AG10803 (cell line): ENCODE results near the gene SLC22A7.
A peak's percentile ranks its signal among the peaks of the same experiment; 100 is the strongest.

Experiments used
- DNase-seq: peaks from one replicate; pipeline ENCODE4 v3.0.0; 2010; ENCODE audit warnings: low read depth
- H3K4me3 ChIP-seq: 2 replicates; pipeline ENCODE4 v1.5.1; 2011; ENCODE audit warnings: mild to moderate bottlenecking, low read length, control low read depth
- TF ChIP-seq, protein P1 (sequence below): conservative IDR thresholded peaks from 2 replicates; pipeline ENCODE4 v1.5.1; 2011; ENCODE audit warnings: mild to moderate bottlenecking, low read length, control low read depth, inconsistent platforms

Gene SLC22A7

DNA sequence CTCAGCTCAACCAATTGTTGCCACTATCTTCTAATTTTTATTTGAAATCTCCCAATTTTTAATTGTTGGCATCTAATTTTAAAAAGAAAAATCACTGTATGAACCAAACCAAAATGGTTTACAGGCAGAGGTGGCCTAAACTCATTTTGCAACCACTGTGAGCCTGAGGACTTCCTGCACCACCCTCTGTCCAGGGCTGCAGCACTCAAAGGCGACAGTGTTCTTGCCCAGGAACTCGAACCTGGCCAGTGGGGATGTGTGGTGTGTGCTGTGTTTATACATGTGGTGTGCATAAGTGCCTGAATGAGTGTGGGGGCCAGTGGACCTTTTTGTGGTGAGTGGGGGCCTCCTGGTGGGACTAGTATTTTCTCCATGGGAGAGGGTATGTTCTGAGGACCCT, 24.4 kb upstream of the SLC22A7 start:
- no peak overlapping the region for H3K4me3 ChIP-seq
- TF ChIP-seq, protein P1, sequence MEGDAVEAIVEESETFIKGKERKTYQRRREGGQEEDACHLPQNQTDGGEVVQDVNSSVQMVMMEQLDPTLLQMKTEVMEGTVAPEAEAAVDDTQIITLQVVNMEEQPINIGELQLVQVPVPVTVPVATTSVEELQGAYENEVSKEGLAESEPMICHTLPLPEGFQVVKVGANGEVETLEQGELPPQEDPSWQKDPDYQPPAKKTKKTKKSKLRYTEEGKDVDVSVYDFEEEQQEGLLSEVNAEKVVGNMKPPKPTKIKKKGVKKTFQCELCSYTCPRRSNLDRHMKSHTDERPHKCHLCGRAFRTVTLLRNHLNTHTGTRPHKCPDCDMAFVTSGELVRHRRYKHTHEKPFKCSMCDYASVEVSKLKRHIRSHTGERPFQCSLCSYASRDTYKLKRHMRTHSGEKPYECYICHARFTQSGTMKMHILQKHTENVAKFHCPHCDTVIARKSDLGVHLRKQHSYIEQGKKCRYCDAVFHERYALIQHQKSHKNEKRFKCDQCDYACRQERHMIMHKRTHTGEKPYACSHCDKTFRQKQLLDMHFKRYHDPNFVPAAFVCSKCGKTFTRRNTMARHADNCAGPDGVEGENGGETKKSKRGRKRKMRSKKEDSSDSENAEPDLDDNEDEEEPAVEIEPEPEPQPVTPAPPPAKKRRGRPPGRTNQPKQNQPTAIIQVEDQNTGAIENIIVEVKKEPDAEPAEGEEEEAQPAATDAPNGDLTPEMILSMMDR, result no peak
- DNase-seq, result no peak

DNA sequence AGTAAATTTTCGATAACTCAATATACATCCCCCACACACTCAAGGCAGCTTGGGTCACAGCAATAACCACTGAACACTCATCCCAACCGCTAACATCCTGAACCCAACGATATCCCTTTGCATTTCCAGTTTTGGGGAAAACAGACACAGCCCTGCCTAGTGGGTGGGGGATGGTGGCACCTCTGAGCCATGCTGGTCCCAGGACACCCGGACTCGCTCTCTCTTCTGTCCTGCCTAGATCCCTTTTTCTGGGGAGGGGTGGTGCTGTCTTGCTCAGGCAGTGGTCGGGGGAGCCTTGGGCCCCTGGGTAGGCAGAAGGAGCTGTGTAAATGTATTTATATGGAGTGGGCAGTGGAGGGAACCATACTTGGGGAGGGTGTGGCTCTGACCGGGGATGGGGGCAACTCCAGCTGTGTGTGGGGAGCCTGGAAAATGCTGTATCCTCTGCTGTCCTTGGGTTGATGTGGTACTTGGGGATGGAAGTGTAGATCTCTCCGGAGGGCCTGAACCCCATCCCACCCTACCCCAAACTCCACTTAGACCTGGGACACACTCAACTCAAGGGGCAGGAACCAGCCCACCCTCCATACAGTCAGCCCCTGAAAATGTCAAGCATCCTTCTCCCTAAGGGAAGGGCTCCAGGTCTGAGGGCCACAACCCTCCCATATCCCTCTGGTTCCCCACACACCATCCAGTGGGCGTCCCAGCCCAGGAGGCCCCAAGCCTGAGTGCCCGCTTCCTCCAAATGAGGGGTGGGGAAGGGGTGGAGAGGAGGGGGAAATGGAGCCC, 23.7 kb upstream of the SLC22A7 start:
- H3K4me3 ChIP-seq, result no peak overlapping the region

DNA sequence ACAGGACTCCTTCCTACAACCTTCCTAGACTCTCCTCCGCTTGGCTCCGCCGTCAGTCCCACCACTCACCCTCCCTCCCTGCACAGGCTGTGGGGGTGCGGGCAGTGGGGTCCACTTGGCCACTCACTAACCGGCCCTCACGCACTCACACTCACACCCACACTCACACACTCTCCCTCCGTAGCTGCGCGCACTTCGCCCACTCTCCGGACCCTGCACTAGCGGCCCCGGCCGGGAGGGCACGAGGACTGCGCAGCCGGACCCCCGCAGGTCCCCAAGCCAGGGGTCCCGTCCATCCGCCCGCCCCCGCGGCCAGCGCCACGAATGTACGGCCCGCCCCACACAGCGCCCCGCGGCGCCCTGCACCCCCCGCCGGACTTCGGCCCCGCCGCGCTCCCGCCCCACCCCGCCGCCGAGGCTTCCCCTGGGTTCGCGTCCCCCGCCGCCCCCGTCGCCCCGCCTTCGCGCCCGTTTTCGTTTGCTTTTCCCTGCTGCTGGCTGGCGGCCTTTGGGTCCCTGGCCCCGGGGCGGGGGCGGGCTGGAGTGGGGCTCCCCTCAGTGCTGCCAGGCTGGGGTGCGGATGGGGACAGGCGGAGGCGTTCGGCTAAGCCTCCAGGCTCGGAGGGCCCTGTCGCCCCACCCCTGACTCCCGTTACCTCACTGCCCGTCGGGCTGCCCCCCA, 23.0 kb upstream of the SLC22A7 start:
- TF ChIP-seq, protein P1, result no peak
- peak overlapping the region; percentile 37 for H3K4me3 ChIP-seq

More for the DNA sequence above, 23.7 kb upstream of the SLC22A7 start:
- DNase-seq, result no peak
- TF ChIP-seq, protein P1, result no peak

DNA sequence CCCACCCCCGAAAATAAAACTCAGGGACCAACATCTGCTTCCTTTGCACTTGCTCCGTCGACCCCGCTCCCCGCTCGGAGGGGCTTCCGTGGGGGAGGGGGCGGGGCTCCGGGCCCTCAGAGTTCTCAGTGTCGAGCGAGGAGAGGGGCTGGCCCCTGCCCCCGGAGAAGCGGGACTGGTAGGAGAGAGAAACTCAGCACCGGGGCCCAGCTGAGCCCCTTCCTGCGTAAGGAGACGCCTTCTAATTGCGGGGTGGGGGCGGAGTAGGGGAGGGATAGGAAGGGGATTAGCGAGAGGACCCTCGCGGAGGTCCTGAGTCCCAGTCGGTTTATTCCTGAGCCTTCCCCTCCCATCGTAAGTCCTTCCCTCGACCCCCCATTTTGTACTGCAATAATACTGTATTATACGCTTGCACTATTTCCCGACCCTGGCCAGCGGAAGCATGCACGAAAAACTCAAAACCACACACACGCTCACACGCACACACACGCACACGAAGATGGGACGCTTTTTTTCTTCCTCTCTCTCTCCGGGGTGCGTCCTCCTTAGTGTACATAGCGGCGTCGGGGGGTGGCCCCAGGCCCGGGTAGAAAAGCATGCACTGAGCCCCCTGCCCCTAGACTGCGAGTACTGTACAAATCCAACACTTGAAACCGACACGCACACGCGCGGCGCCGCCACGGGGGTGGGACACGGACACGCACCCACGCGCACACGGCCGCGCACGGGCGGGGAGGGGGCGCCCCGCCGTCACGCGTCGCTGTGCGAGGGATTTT, 22.1 kb upstream of the SLC22A7 start:
- no peak overlapping the region for H3K4me3 ChIP-seq
- TF ChIP-seq, protein P1, result no peak
- DNase-seq, result peak; percentile 15

More for the DNA sequence above, 23.0 kb upstream of the SLC22A7 start:
- no peak for DNase-seq

DNA sequence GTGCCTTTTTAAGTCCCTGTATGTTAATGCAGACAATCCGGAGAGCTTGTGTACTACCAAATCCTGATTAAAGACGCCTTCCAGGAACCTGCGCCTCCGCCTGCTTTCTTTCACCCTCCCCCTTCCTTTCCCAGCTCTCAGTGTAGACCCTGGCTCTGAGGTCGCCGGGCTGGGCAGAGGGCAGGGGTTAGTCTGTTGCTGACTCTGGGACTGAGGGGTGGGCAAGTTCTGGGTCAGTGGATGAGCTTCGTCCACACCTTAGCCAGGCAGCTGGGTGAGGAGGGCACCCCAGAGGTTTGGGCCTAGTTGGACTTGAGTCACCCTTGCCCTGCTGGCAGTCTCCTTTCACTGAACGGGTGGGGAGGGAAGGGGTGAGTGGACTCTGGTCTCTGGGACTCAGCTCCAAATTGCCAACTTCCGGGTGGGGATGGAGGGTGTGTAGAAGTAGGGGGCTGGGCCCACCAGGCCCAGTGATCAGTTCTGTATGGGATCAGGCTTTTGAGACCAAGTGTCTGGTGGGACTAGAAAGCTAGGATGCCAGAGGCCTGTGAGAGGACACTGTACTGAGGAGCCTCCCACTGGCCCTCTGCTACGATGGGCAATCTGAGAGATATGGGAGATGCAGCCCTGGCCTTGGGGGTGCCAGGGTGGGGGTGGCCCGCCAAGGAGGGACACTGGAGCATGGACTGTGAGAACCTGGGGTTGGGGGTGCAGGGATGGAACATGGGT, 21.3 kb upstream of the SLC22A7 start:
- H3K4me3 ChIP-seq, result no peak overlapping the region
- TF ChIP-seq, protein P1, result no peak

DNA sequence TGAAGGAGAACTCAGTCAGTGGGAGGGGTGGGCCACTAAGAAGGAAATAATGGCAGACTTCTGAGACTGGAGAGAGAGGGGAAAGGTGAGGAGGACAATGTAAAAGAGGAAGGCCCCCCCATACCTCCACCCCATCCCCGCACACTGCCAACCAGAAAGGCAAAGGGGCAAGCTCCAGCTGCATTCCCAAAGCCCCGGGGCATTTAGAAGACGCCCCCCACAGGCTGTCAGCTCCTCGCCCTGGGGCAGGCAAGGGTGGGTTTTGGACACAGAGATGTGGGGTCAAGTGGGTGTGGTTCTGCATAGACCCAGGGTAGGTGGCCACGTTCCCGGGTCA, 20.8 kb upstream of the SLC22A7 start:
- DNase-seq, result no peak
- TF ChIP-seq, protein P1, result no peak
- H3K4me3 ChIP-seq, result no peak overlapping the region

More for the DNA sequence above, 21.3 kb upstream of the SLC22A7 start:
- DNase-seq, result no peak
